ENCODE data around the gene GRB10. TPM values are rescaled to one million over a fixed set of nuclear protein-coding genes. Genes with fewer than 3 reads are reported as not detected.

Gene GRB10
- total and polyA plus RNA-seq, 2 of the 8 experiments (the other 6 are each of a cell fraction or from before 2014, with no cell fraction given), result 35.7 to 97.0 TPM

DNA sequence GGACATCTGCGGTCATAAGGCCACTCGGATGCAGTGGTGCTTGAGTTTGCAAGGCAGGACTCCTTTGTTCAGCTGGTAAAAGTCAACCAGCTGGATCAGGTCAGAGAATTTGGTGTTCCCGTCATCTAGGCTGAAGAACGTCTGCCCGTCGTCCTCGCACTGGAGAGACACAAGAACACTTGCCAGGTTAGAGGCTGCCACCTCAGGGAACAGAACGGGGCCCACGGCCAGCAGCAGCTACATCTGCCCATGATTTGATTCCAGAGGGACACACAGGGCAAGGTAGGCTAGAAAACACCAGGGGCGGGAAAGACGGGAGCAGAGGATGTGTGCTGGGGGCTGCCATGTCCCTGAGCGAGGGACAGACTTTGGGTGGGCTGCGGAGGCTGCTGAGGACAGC lies 189.8 kb downstream of the GRB10 start (continued):
- TF ChIP-seq, protein P1, sequence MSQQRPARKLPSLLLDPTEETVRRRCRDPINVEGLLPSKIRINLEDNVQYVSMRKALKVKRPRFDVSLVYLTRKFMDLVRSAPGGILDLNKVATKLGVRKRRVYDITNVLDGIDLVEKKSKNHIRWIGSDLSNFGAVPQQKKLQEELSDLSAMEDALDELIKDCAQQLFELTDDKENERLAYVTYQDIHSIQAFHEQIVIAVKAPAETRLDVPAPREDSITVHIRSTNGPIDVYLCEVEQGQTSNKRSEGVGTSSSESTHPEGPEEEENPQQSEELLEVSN (IDR thresholded peaks at IDR 0.05), result no peak
- TF ChIP-seq POLR2AphosphoS5 (IDR thresholded peaks at IDR 0.05; ENCODE audit: low read depth, low read length) (no peak), CHD1 (IDR thresholded peaks at IDR 0.05; ENCODE audit: low read depth, low read length) (no peak), ZNF274 (IDR thresholded peaks at IDR 0.05; ENCODE audit: borderline replicate concordance, extremely low read depth, low read length) (no peak), EGR1 (IDR thresholded peaks at IDR 0.05; ENCODE audit: borderline replicate concordance, low read depth, low read length) (no peak), NANOG (IDR thresholded peaks at IDR 0.05; ENCODE audit: insufficient read depth, low read depth, low read length, poor library complexity, severe bottlenecking) (no peak), MAFK (IDR thresholded peaks at IDR 0.05; ENCODE audit: low read depth, low read length) (no peak), RBBP5 (IDR thresholded peaks at IDR 0.05; ENCODE audit: borderline replicate concordance, low read depth, low read length) (no peak), CTBP2 (IDR thresholded peaks at IDR 0.05; ENCODE audit: borderline replicate concordance, insufficient read depth, insufficient read length, low read length) (no peak)

Data from H1 (cell line).